Effector CD8-positive, alpha-beta T cell (primary cell): ENCODE results near the gene SNN.

Experiments used
- DNase-seq: peaks from one replicate; lab custom pipeline; 2025; lab: John Stamatoyannopoulos, UW

Gene SNN

DNA sequence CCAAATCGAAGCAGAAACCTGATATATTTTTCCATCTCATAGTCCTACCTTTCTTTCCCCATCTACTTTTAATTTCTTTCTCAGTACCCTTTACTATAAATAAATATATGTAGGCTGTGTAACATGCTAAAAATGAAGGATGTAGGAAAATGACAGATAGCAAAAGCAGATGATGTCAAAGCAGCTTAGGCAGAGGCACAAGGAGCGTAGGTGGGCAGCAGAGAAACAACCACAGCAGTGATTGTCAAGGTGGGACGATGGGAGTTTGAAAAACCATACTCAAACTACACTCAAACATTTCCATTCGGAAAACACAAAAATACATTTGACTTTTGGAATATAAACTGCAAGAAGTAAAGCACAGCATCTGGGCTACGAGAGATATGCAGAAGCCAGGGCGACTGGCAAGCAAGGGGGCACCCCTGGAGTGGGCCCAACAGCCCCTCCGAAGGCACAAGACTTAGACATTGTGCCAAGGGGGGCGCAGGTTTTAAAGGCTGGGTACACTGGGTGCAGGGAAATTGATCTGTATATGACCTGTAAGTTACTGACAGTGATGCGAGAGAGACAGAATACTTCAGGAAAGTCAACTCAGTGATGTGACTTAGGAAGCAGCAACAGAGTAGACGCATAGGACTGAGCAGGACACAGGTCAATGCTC, 31.1 kb downstream of the SNN start:
- no peak for DNase-seq

- DNase-seq: no peak
Measured at GRCh38 chr16:11700264-11701029, 32.2 kb downstream of the SNN start.

DNA sequence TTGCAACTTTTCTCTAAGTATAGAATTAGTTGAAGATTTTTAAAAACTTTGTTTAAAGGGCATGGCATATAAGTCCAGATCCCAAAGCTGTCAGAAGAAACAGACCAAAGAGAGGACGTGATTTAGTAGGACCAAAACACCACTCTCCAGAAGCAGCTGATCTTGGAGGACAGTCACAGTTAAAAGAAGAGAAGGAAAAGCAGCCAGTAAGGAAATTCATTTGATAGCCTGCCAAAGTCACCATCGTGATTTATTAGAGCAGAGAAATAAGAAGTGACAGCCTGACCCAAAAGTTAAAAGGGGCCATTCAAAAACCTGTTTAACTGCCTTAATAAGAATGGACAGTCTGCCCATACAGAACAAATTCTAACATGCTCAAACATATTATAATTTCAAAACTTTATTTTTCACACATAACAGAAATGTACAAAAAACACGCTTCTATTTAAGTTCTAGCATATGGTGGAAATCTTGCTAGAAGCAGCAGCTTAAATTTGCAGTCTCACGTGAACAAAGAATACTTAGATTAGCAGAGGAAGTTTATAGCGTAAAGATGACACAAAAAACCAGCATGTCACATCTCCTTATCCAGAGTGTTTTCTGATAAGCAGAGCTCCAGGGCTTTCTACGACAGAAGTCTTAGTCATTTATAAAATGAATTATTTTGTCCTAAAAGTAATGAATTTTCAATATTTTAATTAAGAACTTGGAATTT, 37.2 kb downstream of the SNN start:
- no peak for DNase-seq

GRCh38 chr16:11706180-11706742, 38.0 kb downstream of the SNN start:
- no peak for DNase-seq

DNA sequence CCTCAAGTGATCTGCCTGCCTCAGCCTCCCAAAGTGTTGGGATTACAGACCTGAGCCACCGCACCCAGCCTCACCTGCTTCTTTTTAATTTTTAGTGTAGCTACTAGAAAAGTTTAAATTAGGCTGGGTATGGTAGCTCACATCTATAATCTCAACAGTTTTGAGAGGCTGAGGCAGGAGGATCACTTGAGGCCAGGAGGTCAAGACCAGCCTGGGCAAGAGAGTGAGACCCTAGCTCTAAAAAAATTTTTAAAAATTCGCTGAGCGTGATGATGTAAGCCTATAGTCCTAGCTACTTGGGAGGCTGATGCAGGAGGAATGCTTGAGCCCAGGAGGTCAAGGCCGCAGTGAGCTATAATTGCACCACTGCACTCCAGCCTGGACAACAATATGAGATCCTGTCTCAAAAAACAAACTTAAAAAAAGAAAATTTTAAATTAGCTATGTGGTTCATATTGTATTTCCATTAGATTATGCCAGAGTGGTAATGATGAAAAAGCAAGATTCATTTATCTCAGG, 39.5 kb downstream of the SNN start:
- DNase-seq: no peak

GRCh38 chr16:11708421-11708820, 40.2 kb downstream of the SNN start:
- DNase-seq: no peak

- no peak for DNase-seq
Measured at GRCh38 chr16:11711662-11712061, 43.4 kb downstream of the SNN start.

DNA sequence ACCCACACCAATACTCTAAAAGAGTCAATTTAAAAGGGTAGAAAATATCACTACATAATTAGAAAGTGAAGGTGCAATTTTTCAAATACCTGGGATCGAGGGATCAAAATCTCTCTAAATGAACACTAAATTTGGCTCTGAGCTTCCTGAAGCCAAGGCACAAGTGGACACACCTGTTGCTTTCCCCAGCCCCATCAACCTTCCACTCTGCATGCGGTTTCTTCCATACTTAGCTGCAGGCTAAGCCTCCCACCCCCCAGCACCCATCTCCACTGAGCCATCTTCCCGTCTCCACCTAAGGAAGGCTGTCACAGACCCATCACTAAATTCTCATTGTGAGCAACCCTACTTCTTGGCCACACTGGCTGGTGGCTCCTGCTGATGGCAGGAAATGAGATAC, 43.9 kb downstream of the SNN start:
- no peak for DNase-seq

GRCh38 chr16:11715246-11715947, 47.1 kb downstream of the SNN start:
- DNase-seq: no peak

- no peak for DNase-seq
Measured at GRCh38 chr16:11716336-11716735, 48.1 kb downstream of the SNN start.

GRCh38 chr16:11717811-11718210, 49.6 kb downstream of the SNN start:
- DNase-seq: no peak

DNA sequence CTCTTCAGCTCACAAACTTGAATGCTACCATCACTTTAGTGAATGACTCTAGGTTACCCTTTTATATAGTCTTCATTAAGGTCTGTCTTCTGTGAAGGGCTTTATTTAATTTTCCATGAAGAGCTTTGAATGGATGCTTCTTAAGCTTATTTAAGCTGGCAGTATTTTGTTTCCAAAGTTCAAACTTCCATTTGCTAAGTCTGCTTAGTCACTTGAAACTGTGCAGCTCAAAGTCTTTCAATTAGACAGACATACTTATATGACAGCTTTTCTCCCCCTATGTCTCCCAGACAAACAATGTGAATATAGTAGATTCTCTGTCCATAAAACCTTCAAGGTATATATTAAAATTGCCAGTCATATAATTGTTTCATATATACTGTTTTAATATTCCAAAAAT, 50.9 kb downstream of the SNN start:
- no peak for DNase-seq

DNA sequence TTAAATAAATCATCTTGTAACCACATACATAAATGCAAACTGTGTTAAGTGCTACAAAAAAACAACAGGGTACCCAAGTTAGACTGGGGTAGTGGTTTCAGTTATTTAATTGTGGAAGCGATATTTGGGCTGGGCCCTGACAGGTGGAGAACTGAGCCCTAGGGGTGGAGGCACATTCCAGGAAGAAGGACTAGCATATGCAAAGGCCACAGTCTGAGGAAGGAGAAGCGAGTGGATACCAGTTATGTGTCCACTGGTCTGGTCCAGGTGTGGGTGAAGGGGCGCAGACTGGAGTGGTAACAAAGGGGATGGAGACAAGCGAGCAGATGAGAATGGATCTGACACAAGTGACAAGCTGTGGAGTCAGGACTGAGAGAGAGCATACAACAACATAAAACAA, 51.5 kb downstream of the SNN start:
- no peak for DNase-seq

DNA sequence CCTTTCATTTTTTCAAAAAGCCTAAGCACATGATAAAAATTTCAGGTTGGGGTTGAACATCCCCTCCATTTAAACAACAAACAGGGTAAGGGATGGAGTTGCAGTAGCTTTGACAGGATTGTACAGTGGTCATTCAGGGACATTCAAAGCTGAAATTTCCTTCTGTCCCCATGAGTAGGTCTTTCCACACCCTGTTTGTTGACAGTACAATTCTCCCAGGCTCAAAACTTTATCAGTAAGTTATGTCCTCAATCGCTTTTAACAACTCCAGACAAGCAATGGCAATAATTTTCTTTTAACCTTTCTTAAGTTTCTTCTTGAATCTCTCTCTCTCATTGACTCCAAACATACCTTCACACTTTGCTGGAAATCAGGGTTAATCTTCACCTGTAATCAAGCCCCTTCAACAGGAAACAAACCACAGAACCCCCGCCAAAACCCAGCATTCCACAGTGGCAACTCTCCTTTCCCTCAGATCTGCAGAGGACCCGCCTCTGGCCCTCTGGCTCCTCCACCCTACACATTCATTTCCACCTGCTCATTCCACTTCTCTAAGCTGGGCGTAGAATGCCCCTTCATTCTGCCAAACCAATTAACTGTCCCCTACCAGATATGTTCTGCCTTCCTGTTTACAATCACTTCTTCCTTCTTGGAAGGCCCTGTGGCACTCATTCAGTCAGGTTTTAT, 53.7 kb downstream of the SNN start:
- no peak for DNase-seq

- no peak for DNase-seq
Measured at GRCh38 chr16:11722468-11722808, 54.2 kb downstream of the SNN start.

DNA sequence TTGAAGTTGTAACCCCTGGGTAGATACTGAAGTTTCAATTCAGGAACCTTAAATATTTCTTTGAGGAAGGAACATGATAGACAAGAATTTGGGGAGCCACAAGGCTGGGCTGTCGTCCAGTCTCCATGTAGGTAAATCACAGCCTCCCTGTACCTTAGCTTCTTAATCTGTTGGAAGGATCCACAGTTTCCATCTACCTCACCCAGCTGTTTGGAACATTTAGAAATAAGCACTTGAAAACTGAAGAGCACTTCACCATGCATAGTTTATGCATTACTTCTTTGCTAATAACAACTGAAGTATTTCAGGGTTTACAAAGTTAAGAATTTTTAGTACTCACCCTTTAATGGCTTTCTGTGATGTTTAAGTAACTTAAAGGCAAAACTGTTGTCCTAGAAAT, 57.2 kb downstream of the SNN start:
- DNase-seq: no peak

DNA sequence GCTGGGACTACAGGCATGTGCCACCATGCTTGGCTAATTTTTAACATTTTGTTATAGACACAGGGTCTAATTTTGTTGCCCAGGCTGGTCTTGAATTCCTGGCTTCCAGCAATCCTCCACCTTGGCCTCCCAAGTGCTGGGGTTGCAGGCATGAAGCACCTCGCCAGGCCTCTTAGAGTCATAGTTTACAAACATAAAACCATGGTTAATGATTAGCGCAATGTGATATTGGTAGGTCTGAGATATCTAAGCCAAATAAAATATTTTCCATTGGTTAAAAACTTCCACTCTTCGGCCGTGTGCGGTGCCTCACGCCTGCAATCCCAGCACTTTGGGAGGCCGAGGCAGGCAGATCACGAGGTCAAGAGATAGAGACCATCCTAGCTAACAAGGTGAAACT, 57.8 kb downstream of the SNN start:
- DNase-seq: no peak

GRCh38 chr16:11727796-11728543, 59.7 kb downstream of the SNN start:
- DNase-seq: no peak
